ENCODE data around the gene BTNL9. TPM values are rescaled to one million over a fixed set of nuclear protein-coding genes. Genes with fewer than 3 reads are reported as not detected.
"Not testable (repeated sequence)": the region's sequence is repeated elsewhere in the genome, so short reads cannot be mapped to it uniquely, and the experiment has no call there.

BTNL9 gene
- total RNA-seq, result 25.2 TPM
- long read RNA-seq, transcript BTNL9-201 (11 exons, 3,500 nt), result major isoform, 7 of 48 reads
- long read RNA-seq, partial matches to known transcripts, result 13 of 48 reads
- long read RNA-seq, other reads (novel, unspliced or antisense), result 28 of 48 reads

GRCh38 chr5:181039931-181040630 is at the start of gene BTNL9:
Gene BTNL9 (plus strand): TSS chr5:181040266. CDS start chr5:181045490, 5,224 bp downstream.
- DNase-seq (ENCODE audit: low spot score), result no peak
- intact Hi-C loops (cut with DNase I), result loop anchor here (5.0 kb wide), 1 partner anchor 173 kb away; no protein-coding TSS in a partner anchor

- intact Hi-C loops (cut with DNase I), result no loop called here
- no peak for DNase-seq (ENCODE audit: low spot score)
Measured at GRCh38 chr5:180990882-180991242, 49.2 kb upstream of the BTNL9 start.

- no peak for DNase-seq (ENCODE audit: low spot score)
- intact Hi-C loops (cut with DNase I), result no loop called here
Measured at GRCh38 chr5:181001947-181002346, 38.1 kb upstream of the BTNL9 start.

GRCh38 chr5:181005791-181006190 is 34.3 kb upstream of the BTNL9 start:
- no peak for DNase-seq (ENCODE audit: low spot score)
- intact Hi-C loops (cut with DNase I), result no loop called here

GRCh38 chr5:181008136-181008535 is 31.9 kb upstream of the BTNL9 start:
- intact Hi-C loops (cut with DNase I), result no loop called here
- no peak for DNase-seq (ENCODE audit: low spot score)

GRCh38 chr5:181010018-181010417 is 30.0 kb upstream of the BTNL9 start:
- DNase-seq (ENCODE audit: low spot score); intact Hi-C loops (cut with DNase I): not testable (repeated sequence)

- DNase-seq (ENCODE audit: low spot score); intact Hi-C loops (cut with DNase I): not testable (repeated sequence)
Measured at GRCh38 chr5:181014654-181015053, 25.4 kb upstream of the BTNL9 start.

- DNase-seq (ENCODE audit: low spot score); intact Hi-C loops (cut with DNase I): not testable (repeated sequence)
Measured at GRCh38 chr5:181017448-181017847, 22.6 kb upstream of the BTNL9 start.

- intact Hi-C loops (cut with DNase I), result no loop called here
- DNase-seq (ENCODE audit: low spot score), result no peak
Measured at GRCh38 chr5:181020688-181021087, 19.4 kb upstream of the BTNL9 start.

- intact Hi-C loops (cut with DNase I), result no loop called here
- no peak for DNase-seq (ENCODE audit: low spot score)
Measured at GRCh38 chr5:181024245-181025064, 15.6 kb upstream of the BTNL9 start.

GRCh38 chr5:181027452-181028031 is 12.5 kb upstream of the BTNL9 start:
- no peak for DNase-seq (ENCODE audit: low spot score)
- intact Hi-C loops (cut with DNase I), result no loop called here

- intact Hi-C loops (cut with DNase I), result no loop called here
- no peak for DNase-seq (ENCODE audit: low spot score)
Measured at GRCh38 chr5:181028032-181028819, 11.8 kb upstream of the BTNL9 start.

GRCh38 chr5:181031716-181032115 is 8.3 kb upstream of the BTNL9 start:
- DNase-seq (ENCODE audit: low spot score), result no peak
- intact Hi-C loops (cut with DNase I), result no loop called here

GRCh38 chr5:181035991-181036815 is 3.9 kb upstream of the BTNL9 start:
- DNase-seq (ENCODE audit: low spot score), result no peak
- intact Hi-C loops (cut with DNase I), result no loop called here

- intact Hi-C loops (cut with DNase I), result no loop called here
- DNase-seq (ENCODE audit: low spot score), result no peak
Measured at GRCh38 chr5:181036816-181037364, 3.2 kb upstream of the BTNL9 start.

GRCh38 chr5:181037365-181037861 is 2.7 kb upstream of the BTNL9 start:
- intact Hi-C loops (cut with DNase I), result no loop called here
- DNase-seq (ENCODE audit: low spot score), result no peak

GRCh38 chr5:181039471-181039870 is 595 bp upstream of the BTNL9 start:
- DNase-seq (ENCODE audit: low spot score), result no peak
- intact Hi-C loops (cut with DNase I), result no loop called here

- DNase-seq (ENCODE audit: low spot score), result no peak
- intact Hi-C loops (cut with DNase I), result loop anchor here (5.0 kb wide), 1 partner anchor 173 kb away; no protein-coding TSS in a partner anchor
Measured at GRCh38 chr5:181040631-181040945, 522 bp downstream of the BTNL9 start.
